Stomach (tissue), 9 donors: Measurements from ENCODE around the gene TTLL8. TPM values are rescaled to one million over a fixed set of nuclear protein-coding genes. Genes with fewer than 3 reads are reported as not detected.

Experiments used
- DNase-seq, 2 donors: peaks; one replicate each; pipeline versions ENCODE4 v3.0.0 to v3.0.0-alpha.2; 2013 to 2019
- H3K27ac ChIP-seq, 5 donors: fragments of 200-600 bp in 4 of 5; sonication (generic) in 4 of 5; one replicate each; pipeline ENCODE4 v1.5.1; 2013 to 2019; ENCODE audit warnings: mild to moderate bottlenecking in 1 of 5, moderate library complexity in 1 of 5
- H3K27me3 ChIP-seq, 3 donors: fragments of 200-600 bp; sonication (generic); one replicate each; pipeline ENCODE4 v1.5.1; 2017 to 2019; ENCODE audit warnings: mixed run types in 1 of 3
- H3K36me3 ChIP-seq, 4 donors: fragments of 200-600 bp; sonication (generic); 1 replicate in 3 of 4; 2 replicates in 1 of 4; pipeline ENCODE4 v1.5.1; 2016 to 2019
- H3K4me1 ChIP-seq, 4 donors: fragments of 200-600 bp; sonication (generic); one replicate each; pipeline ENCODE4 v1.5.1; 2016 to 2019
- H3K4me3 ChIP-seq, 4 donors: fragments of 200-600 bp; sonication (generic) in 3 of 4; one replicate each; pipeline ENCODE4 v1.5.1; 2016 to 2019; ENCODE audit warnings: mild to moderate bottlenecking in 1 of 4
- H3K9me3 ChIP-seq, 4 donors: fragments of 200-600 bp; sonication (generic); one replicate each; pipeline ENCODE4 v1.5.1; 2016 to 2019
- EP300 ChIP-seq: sonication (generic); formaldehyde crosslinking; IDR thresholded peaks from one replicate; pipeline ENCODE4 v1.6.1; 2017; ENCODE audit warnings: antibody characterized with exemption
- POLR2A ChIP-seq, 4 donors: fragments of 450-650 bp; IDR thresholded peaks; one replicate each; pipeline ENCODE4 v1.6.1; 2016; ENCODE audit warnings: antibody characterized with exemption in 4 of 4, control low read depth in 2 of 4, mild to moderate bottlenecking in 1 of 4, moderate library complexity in 1 of 4
- POLR2AphosphoS5 ChIP-seq, 3 donors: sonication (generic); formaldehyde crosslinking; IDR thresholded peaks; one replicate each; pipeline ENCODE4 v1.6.1; 2016; ENCODE audit warnings: antibody characterized with exemption in 3 of 3
- WGBS, 5 donors: extraction: QIAGEN DNeasy Blood & Tissue Kit in 3 of 5; methylation state at CpG; one replicate each; pipeline versions ENCODE4 v1.1.5 to v1.1.7; 2013 to 2018; 5-methylcytosine and 5-hydroxymethylcytosine counted together
- intact Hi-C: fragments of 100-400 bp; cut with DNase I; formaldehyde crosslinking; loops from one replicate; pipeline ENCODE4 v1.15.1; 2023; ENCODE audit warnings: low total_unique reads
- polyA plus RNA-seq, 3 donors: library from polyadenylated mRNA; stranded (reverse); fragments of 200-250 nt; gene quantifications; one replicate each; pipeline ENCODE4 v1.2.3, GENCODE V29; 2013
- total RNA-seq, 5 donors: library from RNA; depleted of rRNA; stranded (reverse); fragments of >200 nt; gene quantifications; one replicate each; pipeline versions ENCODE4 v1.1.0 to v1.2.3, GENCODE V29; 2014 to 2016
- TF ChIP-seq, protein P1 (sequence below), 7 experiments: fragments of 450-650 bp in 4 of 7; fragments of 200-600 bp in 3 of 7; sonication (generic) in 3 of 7; IDR thresholded peaks; one replicate each; pipeline ENCODE4 v1.5.1; 2016 to 2019; ENCODE audit warnings: antibody characterized with exemption in 7 of 7, control low read depth in 2 of 7, mild to moderate bottlenecking in 1 of 7
- donor health status: healthy with polysubstance abuse.
- donor health status: Bipolar disorder and iron deficiency.
- donor health status: healthy.

TTLL8 gene
- total and polyA plus RNA-seq, 8 donors, result not detected

DNA sequence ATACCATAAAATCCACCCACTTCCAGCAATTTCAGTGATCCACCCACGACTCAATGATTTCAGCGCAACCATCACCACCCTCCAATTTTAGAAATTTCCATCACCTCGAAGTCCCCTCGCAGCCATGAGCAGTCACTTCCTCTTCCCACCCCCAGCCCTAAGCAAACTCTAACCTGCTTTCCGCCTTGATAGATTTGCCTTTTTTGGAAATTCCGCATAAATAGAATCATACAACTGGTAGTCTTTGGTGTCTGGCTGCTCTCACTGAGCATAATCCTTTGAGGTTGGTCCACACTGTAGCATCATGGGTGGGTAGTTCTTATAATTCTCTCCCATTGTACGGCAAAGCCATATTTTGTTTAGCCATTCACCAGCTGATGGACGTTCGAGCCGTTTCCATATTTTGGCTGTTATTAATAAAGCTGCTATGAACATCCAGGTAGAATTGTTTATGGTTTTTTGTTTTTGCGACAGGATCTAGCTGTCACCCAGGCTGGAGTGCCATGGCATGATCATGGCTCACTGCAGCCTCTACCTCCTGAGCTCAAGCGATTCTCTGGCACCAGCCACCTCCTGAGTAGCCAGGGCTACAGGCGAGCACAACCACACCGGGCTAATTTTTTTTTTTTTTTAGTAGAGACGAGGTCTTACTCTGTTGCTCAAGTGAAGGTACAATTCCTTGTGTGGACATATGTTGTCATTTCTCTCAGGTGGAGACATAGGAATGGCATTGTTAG, 81.5 kb downstream of the TTLL8 start:
- peak; percentile 26 to 31 for DNase-seq
- Histone ChIP-seq H3K27ac (peak overlapping the region in 4 of 5 donors; percentile 41 to 74 (median 62)), H3K27me3 (peaks cover 0 to 9% (median 0%) of the 10 kb centered on the region in 3 donors), H3K4me3 (no peak overlapping the region), H3K36me3 (no peaks in the 10 kb centered on the region), H3K9me3 (peaks cover 0 to 3% (median 0%) of the 10 kb centered on the region in 4 donors), H3K4me1 (peaks cover 8 to 21% (median 11%) of the 10 kb centered on the region in 4 donors)
- TF ChIP-seq EP300 (no peak), POLR2AphosphoS5 (IDR thresholded peaks at IDR 0.05) (no peak), POLR2A (IDR thresholded peaks at IDR 0.05) (no peak)
- TF ChIP-seq, protein P1, sequence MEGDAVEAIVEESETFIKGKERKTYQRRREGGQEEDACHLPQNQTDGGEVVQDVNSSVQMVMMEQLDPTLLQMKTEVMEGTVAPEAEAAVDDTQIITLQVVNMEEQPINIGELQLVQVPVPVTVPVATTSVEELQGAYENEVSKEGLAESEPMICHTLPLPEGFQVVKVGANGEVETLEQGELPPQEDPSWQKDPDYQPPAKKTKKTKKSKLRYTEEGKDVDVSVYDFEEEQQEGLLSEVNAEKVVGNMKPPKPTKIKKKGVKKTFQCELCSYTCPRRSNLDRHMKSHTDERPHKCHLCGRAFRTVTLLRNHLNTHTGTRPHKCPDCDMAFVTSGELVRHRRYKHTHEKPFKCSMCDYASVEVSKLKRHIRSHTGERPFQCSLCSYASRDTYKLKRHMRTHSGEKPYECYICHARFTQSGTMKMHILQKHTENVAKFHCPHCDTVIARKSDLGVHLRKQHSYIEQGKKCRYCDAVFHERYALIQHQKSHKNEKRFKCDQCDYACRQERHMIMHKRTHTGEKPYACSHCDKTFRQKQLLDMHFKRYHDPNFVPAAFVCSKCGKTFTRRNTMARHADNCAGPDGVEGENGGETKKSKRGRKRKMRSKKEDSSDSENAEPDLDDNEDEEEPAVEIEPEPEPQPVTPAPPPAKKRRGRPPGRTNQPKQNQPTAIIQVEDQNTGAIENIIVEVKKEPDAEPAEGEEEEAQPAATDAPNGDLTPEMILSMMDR (IDR thresholded peaks at IDR 0.05), result no peak
- intact Hi-C loops, result no loop called here
- WGBS, 5 donors, result 54 to 59% (median 59%) methylated on average over 15 of the region's 15 CpGs

- TF ChIP-seq, protein P1 (IDR thresholded peaks at IDR 0.05), result no peak
- TF ChIP-seq POLR2A (IDR thresholded peaks at IDR 0.05) (no peak), POLR2AphosphoS5 (IDR thresholded peaks at IDR 0.05) (no peak), EP300 (no peak)
- 31 to 43% (median 33%) methylated on average over 14 to 17 of the region's 17 CpGs for WGBS, 5 donors
- DNase-seq, result peak; percentile 23 to 50
- Histone ChIP-seq H3K4me1 (peaks cover 15 to 29% (median 20%) of the 10 kb centered on the region in 4 donors), H3K27me3 (peaks cover 0 to 11% (median 0%) of the 10 kb centered on the region in 3 donors), H3K4me3 (no peak overlapping the region), H3K9me3 (peaks cover 0 to 3% (median 0%) of the 10 kb centered on the region in 4 donors), H3K27ac (peak overlapping the region in 4 of 5 donors; percentile 41 to 74 (median 62)), H3K36me3 (no peaks in the 10 kb centered on the region)
- intact Hi-C loops, result no loop called here
Observed at GRCh38 chr22:49975543-49976389, 82.3 kb downstream of the TTLL8 start.

- Histone ChIP-seq H3K4me3 (no peak overlapping the region), H3K4me1 (peaks cover 29 to 54% (median 43%) of the 10 kb centered on the region in 4 donors), H3K27me3 (peaks cover 0 to 11% (median 0%) of the 10 kb centered on the region in 3 donors), H3K9me3 (no peaks in the 10 kb centered on the region), H3K36me3 (no peaks in the 10 kb centered on the region), H3K27ac (peak overlapping the region in 1 of 5 donors; percentile 23)
- 86 to 92% (median 87%) methylated on average over 5 of the region's 5 CpGs for WGBS, 5 donors
- peak in 1 of 2 donors; percentile 10 for DNase-seq
- intact Hi-C loops, result no loop called here
- TF ChIP-seq EP300 (no peak), POLR2A (IDR thresholded peaks at IDR 0.05) (peak in 1 of 4 donors; percentile 14)
Observed at GRCh38 chr22:49973018-49973961, 84.8 kb downstream of the TTLL8 start.

DNA sequence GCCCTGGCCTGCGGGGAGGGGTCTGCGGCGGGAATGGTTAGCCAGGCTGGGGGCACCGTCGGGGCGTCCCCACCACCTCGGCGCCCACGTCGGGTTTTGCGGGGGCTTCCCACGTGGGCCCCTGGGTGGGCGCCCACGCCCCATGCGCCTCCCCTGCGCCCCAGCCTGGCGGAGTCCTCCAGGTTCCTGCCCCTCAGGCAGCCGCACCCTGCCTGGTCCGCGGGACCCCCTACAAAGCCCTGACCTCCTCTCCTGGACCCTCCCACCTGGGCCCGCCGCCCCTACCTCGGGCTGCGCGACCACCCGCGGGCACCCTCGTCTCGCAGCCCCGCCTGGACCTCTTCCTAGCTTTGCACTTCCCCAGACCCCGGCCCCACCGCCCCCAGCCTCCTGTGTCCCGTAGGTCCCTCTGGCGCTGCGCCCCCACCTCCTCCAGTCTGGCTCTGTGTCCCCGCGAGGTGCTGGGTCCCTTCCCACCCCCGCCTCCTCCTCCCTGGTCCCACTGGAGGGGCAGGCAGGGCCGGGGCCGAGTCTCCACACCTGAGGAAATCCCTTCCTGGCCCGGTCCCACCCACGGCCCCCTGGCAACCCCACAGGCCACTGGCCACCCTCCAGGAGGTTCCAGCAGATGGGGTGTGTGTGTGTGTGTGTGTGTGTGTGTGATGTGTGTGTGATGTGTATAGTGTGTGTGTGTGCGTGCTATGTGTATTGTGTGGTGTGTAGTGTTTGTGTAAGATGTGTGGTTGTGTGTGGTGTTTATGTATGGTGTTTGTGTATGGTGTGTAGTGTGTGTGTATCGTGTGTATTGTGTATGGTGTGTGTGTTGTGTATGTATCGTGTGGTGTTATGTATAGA, 85.7 kb downstream of the TTLL8 start:
- Histone ChIP-seq H3K27me3 (peaks cover 0 to 11% (median 0%) of the 10 kb centered on the region in 3 donors), H3K36me3 (no peaks in the 10 kb centered on the region), H3K4me1 (peaks cover 38 to 63% (median 51%) of the 10 kb centered on the region in 4 donors), H3K4me3 (peak overlapping the region; percentile 44 to 54 (median 48)), H3K9me3 (no peaks in the 10 kb centered on the region), H3K27ac (peak overlapping the region; percentile 90 to 98 (median 97))
- intact Hi-C loops, result no loop called here
- DNase-seq, result peak; percentile 42
- 45 to 62% (median 56%) methylated on average over 31 to 45 of the region's 45 CpGs for WGBS, 5 donors
- TF ChIP-seq POLR2AphosphoS5 (IDR thresholded peaks at IDR 0.05) (no peak), EP300 (no peak), POLR2A (IDR thresholded peaks at IDR 0.05) (no peak)
- TF ChIP-seq, protein P1 (IDR thresholded peaks at IDR 0.05), result no peak
